ENCODE data around the gene ZFAND5.

Gene ZFAND5

DNA sequence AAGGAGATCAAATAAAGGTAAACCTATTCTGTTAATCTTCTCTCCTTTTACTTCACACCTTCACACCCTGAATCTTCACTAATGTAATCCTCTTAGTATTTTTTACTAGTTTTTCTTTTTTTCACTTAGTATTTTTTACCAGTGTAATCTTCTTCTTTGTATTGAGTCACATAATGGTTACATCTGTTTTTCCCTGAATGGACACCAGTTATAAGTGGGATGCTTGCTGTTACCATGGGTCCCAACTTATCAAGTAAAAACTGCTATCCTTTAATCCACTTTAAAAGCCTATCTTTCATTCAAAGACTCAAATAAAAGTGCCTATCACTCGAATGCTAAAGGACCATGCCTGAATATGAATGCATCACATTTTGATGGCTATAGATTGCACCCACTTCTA is 15.1 kb downstream of the ZFAND5 start:
- no peak for DNase-seq (ENCODE audit: low read depth)
- in situ Hi-C loops (cut with HindIII; ENCODE audit: low sequenced_read_pairs) = no loop called here
- TF ChIP-seq CTCF (IDR thresholded peaks at IDR 0.05; ENCODE audit: low read depth, low read length, missing control alignments) = no peak
- H3K4me3 ChIP-seq (ENCODE audit: low read depth, low read length) = no peak overlapping the region

GRCh38 chr9:72349240-72349639 is 15.8 kb downstream of the ZFAND5 start:
- no peak overlapping the region for H3K4me3 ChIP-seq (ENCODE audit: low read depth, low read length)
- in situ Hi-C loops (cut with HindIII; ENCODE audit: low sequenced_read_pairs) = no loop called here
- TF ChIP-seq CTCF (IDR thresholded peaks at IDR 0.05; ENCODE audit: low read depth, low read length, missing control alignments) = no peak
- DNase-seq (ENCODE audit: low read depth) = no peak

DNA sequence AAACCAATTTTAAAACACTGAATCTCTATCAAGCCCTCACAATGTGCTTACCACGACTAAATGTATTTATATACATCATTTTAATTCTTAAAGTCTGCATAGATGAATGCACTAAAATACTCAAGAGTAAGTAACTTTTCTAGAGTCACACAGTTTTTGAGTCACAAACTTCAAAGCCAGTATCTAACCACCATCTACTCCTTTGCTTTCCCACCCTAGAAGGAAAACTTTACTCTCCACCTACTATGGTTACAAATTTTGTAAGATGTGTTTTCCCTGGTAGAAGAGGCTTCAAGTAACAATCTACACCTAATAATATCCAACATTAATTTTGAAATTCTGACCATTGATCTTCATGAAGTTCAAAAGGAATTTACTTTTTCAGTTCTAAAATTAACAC is 18.7 kb downstream of the ZFAND5 start:
- no peak for TF ChIP-seq CTCF (IDR thresholded peaks at IDR 0.05; ENCODE audit: low read depth, low read length, missing control alignments)
- in situ Hi-C loops (cut with HindIII; ENCODE audit: low sequenced_read_pairs) = no loop called here
- no peak overlapping the region for H3K4me3 ChIP-seq (ENCODE audit: low read depth, low read length)
- DNase-seq (ENCODE audit: low read depth) = no peak

DNA sequence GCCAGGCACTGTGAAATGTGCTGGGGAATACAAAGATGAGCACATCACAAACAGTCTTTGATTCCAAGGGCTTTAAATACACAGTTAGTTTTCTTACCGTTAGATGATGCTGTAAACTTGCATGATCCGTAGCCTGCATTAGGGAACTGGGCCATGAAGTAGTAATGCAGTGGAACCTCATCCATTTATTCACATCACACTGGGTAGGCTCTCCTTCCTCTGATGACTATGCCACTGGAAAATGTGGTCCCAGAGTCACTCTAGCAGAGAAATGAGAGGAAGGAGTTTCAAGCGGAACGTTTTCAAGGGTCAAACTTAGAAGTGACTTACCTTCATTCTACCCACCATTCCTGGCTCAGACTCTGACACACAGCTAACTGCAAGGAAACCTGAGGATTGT is 26.4 kb downstream of the ZFAND5 start:
- in situ Hi-C loops (cut with HindIII; ENCODE audit: low sequenced_read_pairs) = no loop called here
- DNase-seq (ENCODE audit: low read depth) = no peak
- no peak for TF ChIP-seq CTCF (IDR thresholded peaks at IDR 0.05; ENCODE audit: low read depth, low read length, missing control alignments)
- H3K4me3 ChIP-seq (ENCODE audit: low read depth, low read length) = no peak overlapping the region

DNA sequence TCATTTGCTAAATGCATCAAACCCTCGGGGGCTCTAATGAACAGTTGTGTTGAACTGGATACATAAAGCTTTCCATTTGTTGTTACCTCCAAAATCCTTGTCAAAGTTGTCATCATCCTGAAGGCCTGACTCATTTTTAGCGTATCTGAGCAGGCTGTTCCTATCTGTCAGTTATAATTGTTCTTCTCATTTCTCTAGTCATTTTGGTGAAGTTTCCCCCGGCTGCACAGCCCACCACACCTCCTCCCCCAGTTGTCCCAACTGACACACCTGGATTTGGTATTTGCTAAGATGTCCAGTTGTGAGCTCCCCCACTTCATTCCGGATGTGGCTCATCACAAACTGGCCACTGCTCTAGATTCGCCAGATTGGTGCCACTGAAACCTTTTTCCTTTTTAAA is 27.7 kb downstream of the ZFAND5 start:
- in situ Hi-C loops (cut with HindIII; ENCODE audit: low sequenced_read_pairs) = no loop called here
- no peak for TF ChIP-seq CTCF (IDR thresholded peaks at IDR 0.05; ENCODE audit: low read depth, low read length, missing control alignments)
- no peak overlapping the region for H3K4me3 ChIP-seq (ENCODE audit: low read depth, low read length)
- no peak for DNase-seq (ENCODE audit: low read depth)

GRCh38 chr9:72334658-72335337 is 30.2 kb downstream of the ZFAND5 start:
- no peak for DNase-seq (ENCODE audit: low read depth)
- no peak for TF ChIP-seq CTCF (IDR thresholded peaks at IDR 0.05; ENCODE audit: low read depth, low read length, missing control alignments)
- in situ Hi-C loops (cut with HindIII; ENCODE audit: low sequenced_read_pairs) = loop anchor here (5.0 kb wide), 1 partner anchor 73 kb away; no protein-coding TSS in a partner anchor
- no peak overlapping the region for H3K4me3 ChIP-seq (ENCODE audit: low read depth, low read length)
